ENCODE results near the gene SMPDL3A.

DNA sequence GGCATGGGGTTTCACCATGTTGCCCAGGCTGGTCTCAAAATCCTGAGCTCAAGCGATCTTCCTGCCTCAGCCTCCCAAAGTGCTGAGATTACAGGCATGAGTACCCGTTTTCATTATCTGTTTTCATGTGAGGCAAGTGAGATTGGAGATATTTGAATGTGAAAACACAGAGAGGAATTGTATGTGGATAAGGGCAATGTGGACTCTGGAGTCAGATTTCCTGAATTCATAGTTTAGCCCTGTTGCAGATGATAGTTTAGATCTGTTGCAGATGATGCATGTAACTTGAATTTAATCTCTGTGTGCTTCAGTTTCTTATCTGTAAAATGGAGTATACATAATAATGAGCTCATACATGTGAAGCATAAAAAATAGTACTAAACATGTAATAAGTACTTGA lies 3.7 kb downstream of the SMPDL3A start:
- TF ChIP-seq SP1 (IDR thresholded peaks at IDR 0.05) (no peak), FOXM1 (IDR thresholded peaks at IDR 0.05; ENCODE audit: borderline replicate concordance) (no peak), NFRKB (IDR thresholded peaks at IDR 0.05) (no peak), ZNF384 (IDR thresholded peaks at IDR 0.05) (no peak), ARNT (IDR thresholded peaks at IDR 0.05) (no peak), ELF4 (IDR thresholded peaks at IDR 0.05) (no peak), FOXK2 (IDR thresholded peaks at IDR 0.05) (no peak), LEF1 (IDR thresholded peaks at IDR 0.05; ENCODE audit: borderline replicate concordance) (no peak), L3MBTL2 (conservative IDR thresholded peaks at IDR 0.05) (no peak), FOXA1 (IDR thresholded peaks at IDR 0.05) (no peak), CTBP1 (IDR thresholded peaks at IDR 0.05; ENCODE audit: borderline replicate concordance) (no peak), HDGF (IDR thresholded peaks at IDR 0.05; ENCODE audit: borderline replicate concordance) (no peak)
- TF ChIP-seq, protein P1, sequence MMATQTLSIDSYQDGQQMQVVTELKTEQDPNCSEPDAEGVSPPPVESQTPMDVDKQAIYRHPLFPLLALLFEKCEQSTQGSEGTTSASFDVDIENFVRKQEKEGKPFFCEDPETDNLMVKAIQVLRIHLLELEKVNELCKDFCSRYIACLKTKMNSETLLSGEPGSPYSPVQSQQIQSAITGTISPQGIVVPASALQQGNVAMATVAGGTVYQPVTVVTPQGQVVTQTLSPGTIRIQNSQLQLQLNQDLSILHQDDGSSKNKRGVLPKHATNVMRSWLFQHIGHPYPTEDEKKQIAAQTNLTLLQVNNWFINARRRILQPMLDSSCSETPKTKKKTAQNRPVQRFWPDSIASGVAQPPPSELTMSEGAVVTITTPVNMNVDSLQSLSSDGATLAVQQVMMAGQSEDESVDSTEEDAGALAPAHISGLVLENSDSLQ (IDR thresholded peaks at IDR 0.05) = no peak

All from HEK293T (cell line).